Fibroblast of mammary gland (primary cell): Measurements from ENCODE around the gene FRAT2.
A peak's percentile ranks its signal among the peaks of the same experiment; 100 is the strongest.

Experiments used
- DNase-seq: peaks from one replicate; pipeline ENCODE4 v3.0.0-alpha.2; 2010; ENCODE audit warnings: low read depth
- H3K4me3 ChIP-seq: 2 replicates; pipeline ENCODE4 v1.5.1; 2011; ENCODE audit warnings: low read depth, mild to moderate bottlenecking, low read length, moderate library complexity; ENCODE audit not compliant: control insufficient read depth
- CTCF ChIP-seq: conservative IDR thresholded peaks from 2 replicates; pipeline ENCODE4 v1.5.1; 2011; ENCODE audit warnings: low read depth, low read length, inconsistent platforms; ENCODE audit not compliant: control insufficient read depth, insufficient read depth

The FRAT2 gene

GRCh38 chr10:97333351-97333600, 1.3 kb downstream of the FRAT2 start:
- H3K4me3 ChIP-seq: peak overlapping the region; percentile 56
- peak; percentile 23 for TF ChIP-seq CTCF
- peak; percentile 59 for DNase-seq

- H3K4me3 ChIP-seq: peak overlapping the region; percentile 56
- DNase-seq: peak; percentile 90
These were observed 1.8 kb downstream of the FRAT2 start for GRCh38 chr10:97332591-97333350.

GRCh38 chr10:97331153-97331703, 3.3 kb downstream of the FRAT2 start:
- no peak overlapping the region for H3K4me3 ChIP-seq
- DNase-seq: no peak
- no peak for TF ChIP-seq CTCF

More at GRCh38 chr10:97332591-97333350, 1.8 kb downstream of the FRAT2 start:
- peak; percentile 45 for TF ChIP-seq CTCF

- no peak for TF ChIP-seq CTCF
- H3K4me3 ChIP-seq: no peak overlapping the region
- DNase-seq: no peak
These were observed 4.8 kb downstream of the FRAT2 start for GRCh38 chr10:97329766-97330165.

GRCh38 chr10:97328646-97329453, 5.7 kb downstream of the FRAT2 start:
- H3K4me3 ChIP-seq: no peak overlapping the region
- DNase-seq: no peak
- TF ChIP-seq CTCF: no peak

GRCh38 chr10:97327348-97328294, 6.9 kb downstream of the FRAT2 start:
- no peak for TF ChIP-seq CTCF
- DNase-seq: no peak
- H3K4me3 ChIP-seq: no peak overlapping the region
